ENCODE measurements around the gene BTBD9. TPM values are rescaled to one million over a fixed set of nuclear protein-coding genes. Genes with fewer than 3 reads are reported as not detected.

BTBD9 gene
- total RNA-seq, 4 donors from 2014 or later, result 5.5 to 14.1 (median 6.3) TPM

DNA sequence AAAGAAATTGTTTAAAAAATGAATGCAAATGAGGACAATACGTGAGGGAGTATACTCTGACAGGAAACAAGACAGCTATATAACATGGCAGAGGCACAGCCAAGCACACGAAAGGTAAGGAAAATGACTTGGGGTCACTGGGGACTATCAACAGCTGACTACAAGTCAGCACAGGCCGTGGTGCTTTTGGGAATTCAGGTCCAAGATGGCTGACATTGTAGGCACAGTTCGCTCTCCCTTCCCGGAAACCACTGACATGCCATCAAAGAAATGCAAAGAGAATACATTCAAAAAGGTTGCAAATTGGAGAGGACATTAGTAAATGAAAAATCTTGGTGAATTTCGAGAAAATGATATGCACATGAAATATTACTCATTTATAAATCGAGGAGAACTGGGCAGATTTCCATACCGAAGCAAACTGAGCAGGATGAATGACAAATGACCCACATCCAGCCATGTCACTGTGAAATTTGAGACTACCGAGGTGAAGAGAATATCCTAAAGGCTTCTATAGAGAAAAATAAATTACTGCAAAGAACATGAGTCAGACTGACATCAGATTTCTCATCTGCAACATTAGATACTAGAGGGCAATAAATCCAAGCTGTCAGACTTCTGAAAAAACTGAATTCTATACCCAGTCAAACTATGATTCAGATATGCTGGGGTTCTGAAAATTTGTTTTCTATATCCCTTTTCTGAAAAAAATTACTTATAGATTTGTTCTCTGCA, 391.1 kb downstream of the BTBD9 start:
- Histone ChIP-seq H3K27me3 (no peaks in the 10 kb centered on the region), H3K4me3 (no peak overlapping the region), H3K36me3 (no peaks in the 10 kb centered on the region), H3K9me3 (no peaks in the 10 kb centered on the region), H3K4me1 (peaks cover 0 to 8% of the 10 kb centered on the region in 2 donors), H3K27ac (no peak overlapping the region)
- intact Hi-C loops (cut with DNase I; ENCODE audit: low total_unique reads), result no loop called here
- ATAC-seq (no peak), DNase-seq (no peak)
- no peak for TF ChIP-seq POLR2A (IDR thresholded peaks at IDR 0.05)
- TF ChIP-seq, protein P1, sequence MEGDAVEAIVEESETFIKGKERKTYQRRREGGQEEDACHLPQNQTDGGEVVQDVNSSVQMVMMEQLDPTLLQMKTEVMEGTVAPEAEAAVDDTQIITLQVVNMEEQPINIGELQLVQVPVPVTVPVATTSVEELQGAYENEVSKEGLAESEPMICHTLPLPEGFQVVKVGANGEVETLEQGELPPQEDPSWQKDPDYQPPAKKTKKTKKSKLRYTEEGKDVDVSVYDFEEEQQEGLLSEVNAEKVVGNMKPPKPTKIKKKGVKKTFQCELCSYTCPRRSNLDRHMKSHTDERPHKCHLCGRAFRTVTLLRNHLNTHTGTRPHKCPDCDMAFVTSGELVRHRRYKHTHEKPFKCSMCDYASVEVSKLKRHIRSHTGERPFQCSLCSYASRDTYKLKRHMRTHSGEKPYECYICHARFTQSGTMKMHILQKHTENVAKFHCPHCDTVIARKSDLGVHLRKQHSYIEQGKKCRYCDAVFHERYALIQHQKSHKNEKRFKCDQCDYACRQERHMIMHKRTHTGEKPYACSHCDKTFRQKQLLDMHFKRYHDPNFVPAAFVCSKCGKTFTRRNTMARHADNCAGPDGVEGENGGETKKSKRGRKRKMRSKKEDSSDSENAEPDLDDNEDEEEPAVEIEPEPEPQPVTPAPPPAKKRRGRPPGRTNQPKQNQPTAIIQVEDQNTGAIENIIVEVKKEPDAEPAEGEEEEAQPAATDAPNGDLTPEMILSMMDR (IDR thresholded peaks at IDR 0.05 in 4 of 5, conservative IDR thresholded peaks at IDR 0.05 in 1 of 5), result no peak
- in situ Hi-C loops (cut with MboI; ENCODE audit: low sequenced_read_pairs in 4 of 4), result no loop called here

DNA sequence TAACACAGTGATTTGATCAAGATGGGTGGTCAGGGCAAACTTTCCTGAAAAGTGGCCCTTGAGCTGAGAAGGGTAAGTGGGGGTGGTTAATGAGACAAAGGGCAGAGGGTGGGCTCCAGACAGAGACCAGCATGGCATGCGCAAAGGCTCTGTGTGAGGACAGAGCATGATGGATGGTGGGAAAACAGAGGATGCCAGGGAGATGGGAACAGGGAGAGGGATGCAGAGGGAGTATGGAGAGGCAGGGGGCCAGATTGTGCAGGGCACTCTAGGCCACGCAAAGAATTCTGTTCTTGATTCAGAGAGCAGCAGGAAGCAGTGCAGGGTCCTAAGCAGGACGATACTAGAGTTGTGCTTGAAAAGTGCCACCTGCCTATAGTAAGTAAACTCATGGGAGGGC, 394.4 kb downstream of the BTBD9 start:
- Histone ChIP-seq H3K4me1 (peaks cover 0 to 8% of the 10 kb centered on the region in 2 donors), H3K4me3 (no peak overlapping the region), H3K27ac (no peak overlapping the region), H3K36me3 (no peaks in the 10 kb centered on the region), H3K9me3 (no peaks in the 10 kb centered on the region), H3K27me3 (no peaks in the 10 kb centered on the region)
- intact Hi-C loops (cut with DNase I; ENCODE audit: low total_unique reads) (no loop called here), in situ Hi-C loops (cut with MboI; ENCODE audit: low sequenced_read_pairs in 4 of 4) (no loop called here)
- ATAC-seq, result no peak
- no peak for DNase-seq
- TF ChIP-seq POLR2A (IDR thresholded peaks at IDR 0.05), result no peak
- TF ChIP-seq, protein P1 (IDR thresholded peaks at IDR 0.05 in 4 of 5, conservative IDR thresholded peaks at IDR 0.05 in 1 of 5), result no peak

DNA sequence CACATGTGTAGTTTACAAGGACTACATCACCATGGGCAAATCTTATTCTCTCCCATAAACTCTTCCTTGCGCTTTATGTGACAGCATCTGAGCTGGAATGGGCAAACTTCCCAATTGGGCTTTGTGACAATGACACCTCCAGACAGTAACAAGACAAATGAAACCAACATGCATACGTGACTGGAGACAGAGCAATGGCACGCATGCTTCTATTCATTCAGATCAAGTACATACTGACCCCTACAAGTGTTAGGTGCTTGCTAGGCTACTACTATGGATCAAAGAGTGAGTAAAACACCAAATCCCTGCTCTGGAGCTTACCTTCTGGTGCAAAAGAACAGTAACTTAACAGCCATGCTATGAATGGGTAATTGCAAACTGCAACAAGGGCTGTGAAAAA, 394.9 kb downstream of the BTBD9 start:
- Histone ChIP-seq H3K36me3 (no peaks in the 10 kb centered on the region), H3K9me3 (no peaks in the 10 kb centered on the region), H3K4me1 (peaks cover 0 to 8% of the 10 kb centered on the region in 2 donors), H3K4me3 (no peak overlapping the region), H3K27me3 (no peaks in the 10 kb centered on the region), H3K27ac (no peak overlapping the region)
- TF ChIP-seq, protein P1 (IDR thresholded peaks at IDR 0.05 in 4 of 5, conservative IDR thresholded peaks at IDR 0.05 in 1 of 5), result no peak
- no peak for TF ChIP-seq POLR2A (IDR thresholded peaks at IDR 0.05)
- DNase-seq (no peak), ATAC-seq (no peak)
- intact Hi-C loops (cut with DNase I; ENCODE audit: low total_unique reads), result no loop called here
- in situ Hi-C loops (cut with MboI; ENCODE audit: low sequenced_read_pairs in 4 of 4), result no loop called here

DNA sequence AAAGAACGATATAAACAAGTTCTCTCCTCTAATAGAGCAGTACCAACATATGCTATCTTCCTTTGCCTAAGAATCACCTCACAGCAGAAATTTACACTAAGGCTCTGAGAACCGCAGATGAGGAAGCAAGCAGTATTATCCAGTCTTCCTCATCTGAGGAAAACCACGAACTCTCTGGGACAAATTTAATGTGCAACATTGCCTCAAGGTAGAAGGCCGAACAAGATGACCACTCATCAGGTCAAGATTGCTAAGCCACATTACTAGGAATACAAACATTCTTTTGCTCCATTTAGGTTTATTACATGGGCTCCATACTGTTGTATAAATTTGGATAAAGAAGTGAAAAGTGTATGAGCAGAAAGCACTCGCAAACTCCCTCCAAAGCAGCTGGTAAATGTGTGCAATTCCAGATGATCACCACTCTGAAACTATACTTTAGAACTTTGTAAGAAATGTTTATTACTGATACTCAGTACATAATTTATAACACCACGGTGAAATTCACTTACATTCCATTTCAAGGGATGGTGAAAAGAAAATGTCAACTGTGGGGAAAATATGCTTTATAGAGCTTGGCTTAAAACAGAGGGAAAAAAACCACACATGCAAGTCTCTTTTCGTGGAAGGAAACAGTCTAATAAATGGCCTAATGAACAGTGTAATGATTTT, 398.4 kb downstream of the BTBD9 start:
- Histone ChIP-seq H3K4me3 (no peak overlapping the region), H3K27ac (no peak overlapping the region), H3K36me3 (no peaks in the 10 kb centered on the region), H3K9me3 (no peaks in the 10 kb centered on the region), H3K27me3 (no peaks in the 10 kb centered on the region), H3K4me1 (no peaks in the 10 kb centered on the region)
- in situ Hi-C loops (cut with MboI; ENCODE audit: low sequenced_read_pairs in 4 of 4) (no loop called here), intact Hi-C loops (cut with DNase I; ENCODE audit: low total_unique reads) (no loop called here)
- TF ChIP-seq, protein P1 (IDR thresholded peaks at IDR 0.05 in 4 of 5, conservative IDR thresholded peaks at IDR 0.05 in 1 of 5), result no peak
- no peak for TF ChIP-seq POLR2A (IDR thresholded peaks at IDR 0.05)
- no peak for DNase-seq
- no peak for ATAC-seq
